H9 (cell line): ENCODE results near the gene ZNF804A. TPM values are rescaled to one million over a fixed set of nuclear protein-coding genes. Genes with fewer than 3 reads are reported as not detected.

Experiments used
- DNase-seq: peaks from one replicate; pipeline ENCODE4 v3.0.0-alpha.2; 2017
- H2AFZ ChIP-seq: one replicate; pipeline ENCODE4 v1.6.1; 2013; ENCODE audit warnings: mild to moderate bottlenecking, low read length, control low read depth, moderate library complexity
- H2AK5ac ChIP-seq: 2 replicates; pipeline ENCODE4 v1.6.1; 2013; ENCODE audit warnings: low read length, control low read depth, mixed read lengths; ENCODE audit not compliant: insufficient read length
- H2BK120ac ChIP-seq: one replicate; pipeline ENCODE4 v1.6.1; 2013; ENCODE audit warnings: low read depth, mild to moderate bottlenecking, low read length, control low read depth, inconsistent platforms; ENCODE audit not compliant: poor library complexity, severe bottlenecking
- H2BK12ac ChIP-seq: 2 replicates; pipeline ENCODE4 v1.6.1; 2013; ENCODE audit warnings: low read length, control low read depth, mixed read lengths, low read depth; ENCODE audit not compliant: insufficient read length
- H2BK15ac ChIP-seq: 2 replicates; pipeline ENCODE4 v1.6.1; 2013; ENCODE audit warnings: low read depth, low read length, control low read depth
- H2BK20ac ChIP-seq: one replicate; pipeline ENCODE4 v1.6.1; 2013; ENCODE audit warnings: low read depth, mild to moderate bottlenecking, low read length, control low read depth, inconsistent platforms; ENCODE audit not compliant: poor library complexity, severe bottlenecking
- H2BK5ac ChIP-seq: 2 replicates; pipeline ENCODE4 v1.6.1; 2013; ENCODE audit warnings: low read length, control low read depth, mixed read lengths; ENCODE audit not compliant: insufficient read length
- H3K14ac ChIP-seq: 2 replicates; pipeline ENCODE4 v1.6.1; 2013; ENCODE audit warnings: low read length, control low read depth; ENCODE audit not compliant: insufficient read depth
- H3K18ac ChIP-seq: 2 replicates; pipeline ENCODE4 v1.6.1; 2013; ENCODE audit warnings: low read depth, mild to moderate bottlenecking, mixed read lengths, low read length, control low read depth; ENCODE audit not compliant: insufficient read length
- H3K23ac ChIP-seq: 2 replicates; pipeline ENCODE4 v1.6.1; 2013; ENCODE audit warnings: low read length, control low read depth, mixed read lengths, low read depth; ENCODE audit not compliant: insufficient read length
- H3K23me2 ChIP-seq: 2 replicates; pipeline ENCODE4 v1.6.1; 2013; ENCODE audit warnings: low read depth, mild to moderate bottlenecking, mixed read lengths, low read length, control low read depth; ENCODE audit not compliant: insufficient read length, poor library complexity, severe bottlenecking
- H3K27ac ChIP-seq: 2 replicates; pipeline ENCODE4 v1.5.1; 2013; ENCODE audit warnings: low read length, control low read depth, mixed read lengths, low read depth; ENCODE audit not compliant: insufficient read length
- H3K27me3 ChIP-seq: 2 replicates; pipeline ENCODE4 v1.6.1; 2013; ENCODE audit warnings: low read length, control low read depth, inconsistent platforms; ENCODE audit not compliant: insufficient read depth
- H3K4ac ChIP-seq: 2 replicates; pipeline ENCODE4 v1.6.1; 2013; ENCODE audit warnings: low read depth, mild to moderate bottlenecking, control low read depth, inconsistent platforms, low read length, moderate library complexity
- H3K4me1 ChIP-seq: 2 replicates; pipeline ENCODE4 v1.6.1; 2013; ENCODE audit warnings: low read length, control low read depth, inconsistent platforms; ENCODE audit not compliant: insufficient read depth
- H3K4me2 ChIP-seq: 2 replicates; pipeline ENCODE4 v1.6.1; 2013; ENCODE audit warnings: low read length, control low read depth, mixed read lengths; ENCODE audit not compliant: insufficient read length, insufficient read depth
- H3K56ac ChIP-seq: 2 replicates; pipeline ENCODE4 v1.6.1; 2013; ENCODE audit warnings: low read depth, mild to moderate bottlenecking, mixed read lengths, low read length, control low read depth; ENCODE audit not compliant: insufficient read length
- H3K79me1 ChIP-seq: 2 replicates; pipeline ENCODE4 v1.6.1; 2013; ENCODE audit warnings: low read depth, mild to moderate bottlenecking, moderate library complexity, low read length, control low read depth, inconsistent platforms; ENCODE audit not compliant: insufficient read depth, poor library complexity, severe bottlenecking
- H3K79me2 ChIP-seq: 2 replicates; pipeline ENCODE4 v1.6.1; 2013; ENCODE audit warnings: low read length, control low read depth, inconsistent platforms; ENCODE audit not compliant: insufficient read depth
- H3K9ac ChIP-seq: 2 replicates; pipeline ENCODE4 v1.6.1; 2013; ENCODE audit warnings: low read length, control low read depth, mixed read lengths; ENCODE audit not compliant: insufficient read length; ENCODE audit errors: extremely low read depth
- H3K9me3 ChIP-seq: one replicate; pipeline ENCODE4 v1.6.1; 2013; ENCODE audit warnings: low read depth, low read length, inconsistent platforms; ENCODE audit not compliant: control insufficient read depth
- H3T11ph ChIP-seq: one replicate; pipeline ENCODE4 v1.6.1; 2013; ENCODE audit warnings: mild to moderate bottlenecking, low read length, control low read depth, inconsistent platforms
- H4K20me1 ChIP-seq: one replicate; pipeline ENCODE4 v1.6.1; 2013; ENCODE audit not compliant: control insufficient read depth, insufficient read length, insufficient read depth
- H4K5ac ChIP-seq: 2 replicates; pipeline ENCODE4 v1.6.1; 2013; ENCODE audit warnings: low read depth, mild to moderate bottlenecking, mixed read lengths, low read length, control low read depth; ENCODE audit not compliant: insufficient read length
- H4K8ac ChIP-seq: replicated peaks from 2 replicates; pipeline ENCODE4 v1.6.1; 2013; ENCODE audit warnings: low read length, control low read depth, mixed read lengths, low read depth; ENCODE audit not compliant: insufficient read length
- H4K91ac ChIP-seq: 2 replicates; pipeline ENCODE4 v1.6.1; 2013; ENCODE audit warnings: low read depth, mild to moderate bottlenecking, moderate library complexity, mixed read lengths, low read length, control low read depth; ENCODE audit not compliant: insufficient read length
- H3K27ac Mint-ChIP-seq, 3 experiments: 2 replicates in 2 of 3; 3 replicates in 1 of 3; pipeline ENCODE4 v1.8.0; 2020 to 2021; ENCODE audit warnings: mixed read lengths in 3 of 3, mild to moderate bottlenecking in 1 of 3, moderate library complexity in 1 of 3
- H3K27me3 Mint-ChIP-seq: 2 replicates; pipeline ENCODE4 v1.8.0; 2021; ENCODE audit warnings: low read depth, mild to moderate bottlenecking, moderate library complexity, mixed read lengths
- H3K36me3 Mint-ChIP-seq, 3 experiments: 2 replicates in 2 of 3; 3 replicates in 1 of 3; pipeline ENCODE4 v1.8.0; 2020 to 2021; ENCODE audit warnings: low read depth in 3 of 3, mixed read lengths in 3 of 3; ENCODE audit not compliant: insufficient read depth in 1 of 3
- H3K4me1 Mint-ChIP-seq, 2 experiments: 2 replicates each; pipeline ENCODE4 v1.8.0; 2020; ENCODE audit warnings: mixed read lengths in 2 of 2
- H3K4me3 Mint-ChIP-seq, 2 experiments: 2 replicates in 1 of 2; 3 replicates in 1 of 2; pipeline ENCODE4 v1.8.0; 2020 to 2021; ENCODE audit warnings: mild to moderate bottlenecking in 2 of 2, mixed read lengths in 2 of 2, moderate library complexity in 1 of 2
- H3K9me3 Mint-ChIP-seq, 2 experiments: 2 replicates in 1 of 2; 3 replicates in 1 of 2; pipeline ENCODE4 v1.8.0; 2020; ENCODE audit warnings: mild to moderate bottlenecking in 2 of 2, mixed read lengths in 2 of 2, moderate library complexity in 1 of 2
- WGBS: extraction: QIAGEN DNeasy Blood & Tissue Kit; methylation state at CpG from one replicate; pipeline ENCODE4 v1.1.7; 2013; ENCODE audit warnings: missing lambda C conversion rate, low lambda C conversion rate, mixed read lengths; ENCODE audit not compliant: insufficient read length; ENCODE audit errors: extremely low coverage; 5-methylcytosine and 5-hydroxymethylcytosine counted together
- total RNA-seq: library from RNA; stranded (reverse); gene quantifications from 2 replicates; pipeline ENCODE4 v1.2.1, GENCODE V29; 2021
- TF ChIP-seq, protein P1 (sequence below): fragments of 200-600 bp; sonication (generic); conservative IDR thresholded peaks from 3 replicates; pipeline ENCODE4 v1.8.0; 2021; ENCODE audit warnings: antibody characterized with exemption, mild to moderate bottlenecking

The ZNF804A gene
- total RNA-seq, 1 experiment from 2014 or later, result not detected

DNA sequence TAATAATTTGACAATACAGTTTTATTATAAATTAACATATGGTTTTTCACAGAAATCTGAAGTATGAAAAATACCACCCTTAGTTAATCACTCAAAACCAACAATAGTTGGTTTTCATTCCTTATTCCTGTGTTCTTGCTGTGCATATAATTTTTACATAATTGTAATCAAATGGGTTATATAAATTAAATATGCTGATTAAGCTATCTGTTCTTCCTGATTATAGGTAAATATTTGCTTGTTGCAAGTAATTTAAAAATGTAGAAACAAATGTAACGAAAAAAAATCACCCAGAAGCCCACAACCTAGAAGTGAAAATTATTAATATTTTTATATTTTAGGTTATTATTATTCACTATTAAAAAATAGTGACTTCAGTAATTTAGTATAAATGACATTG is 98.3 kb downstream of the ZNF804A start:
- Histone ChIP-seq H3K79me2 (no peaks in the 10 kb centered on the region), H3K4ac (no peak overlapping the region), H3K23me2 (no peaks in the 10 kb centered on the region), H3T11ph (no peak overlapping the region), H3K23ac (no peak overlapping the region), H3K14ac (no peak overlapping the region), H2AK5ac (no peak overlapping the region), H2BK120ac (no peak overlapping the region), H2BK12ac (no peak overlapping the region), H4K91ac (no peak overlapping the region), H4K20me1 (no peaks in the 10 kb centered on the region), H2BK5ac (no peak overlapping the region), H3K79me1 (no peaks in the 10 kb centered on the region), H4K5ac (no peak overlapping the region), H3K4me1 (no peaks in the 10 kb centered on the region), H3K27ac (no peak overlapping the region), H2BK15ac (no peak overlapping the region), H3K18ac (no peak overlapping the region), H3K9ac (no peak overlapping the region), H3K9me3 (no peaks in the 10 kb centered on the region), H4K8ac (no peak overlapping the region), H2AFZ (no peak overlapping the region), H3K27me3 (no peaks in the 10 kb centered on the region), H3K56ac (no peak overlapping the region), H3K4me2 (no peak overlapping the region), H2BK20ac (no peak overlapping the region)
- H3K27me3 Mint-ChIP-seq, result no peaks in the 10 kb centered on the region
- TF ChIP-seq, protein P1, sequence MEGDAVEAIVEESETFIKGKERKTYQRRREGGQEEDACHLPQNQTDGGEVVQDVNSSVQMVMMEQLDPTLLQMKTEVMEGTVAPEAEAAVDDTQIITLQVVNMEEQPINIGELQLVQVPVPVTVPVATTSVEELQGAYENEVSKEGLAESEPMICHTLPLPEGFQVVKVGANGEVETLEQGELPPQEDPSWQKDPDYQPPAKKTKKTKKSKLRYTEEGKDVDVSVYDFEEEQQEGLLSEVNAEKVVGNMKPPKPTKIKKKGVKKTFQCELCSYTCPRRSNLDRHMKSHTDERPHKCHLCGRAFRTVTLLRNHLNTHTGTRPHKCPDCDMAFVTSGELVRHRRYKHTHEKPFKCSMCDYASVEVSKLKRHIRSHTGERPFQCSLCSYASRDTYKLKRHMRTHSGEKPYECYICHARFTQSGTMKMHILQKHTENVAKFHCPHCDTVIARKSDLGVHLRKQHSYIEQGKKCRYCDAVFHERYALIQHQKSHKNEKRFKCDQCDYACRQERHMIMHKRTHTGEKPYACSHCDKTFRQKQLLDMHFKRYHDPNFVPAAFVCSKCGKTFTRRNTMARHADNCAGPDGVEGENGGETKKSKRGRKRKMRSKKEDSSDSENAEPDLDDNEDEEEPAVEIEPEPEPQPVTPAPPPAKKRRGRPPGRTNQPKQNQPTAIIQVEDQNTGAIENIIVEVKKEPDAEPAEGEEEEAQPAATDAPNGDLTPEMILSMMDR, result no peak
- WGBS, result no CpG with 5 or more reads among the region's 1 CpG
- no peak for DNase-seq
- H3K9me3 Mint-ChIP-seq, result no peaks in the 10 kb centered on the region
- H3K27ac Mint-ChIP-seq, result no peak overlapping the region
- H3K4me3 Mint-ChIP-seq, result no peak overlapping the region
- H3K36me3 Mint-ChIP-seq, result no peaks in the 10 kb centered on the region
- no peaks in the 10 kb centered on the region for H3K4me1 Mint-ChIP-seq
